Fibroblast of skin of abdomen (primary cell): ENCODE measurements around the gene ANP32B. TPM values are rescaled to one million over a fixed set of nuclear protein-coding genes. Genes with fewer than 3 reads are reported as not detected.
"Not testable (repeated sequence)": the region's sequence is repeated elsewhere in the genome, so short reads cannot be mapped to it uniquely, and the experiment has no call there.

ENCODE experiments used
- DNase-seq: peaks from one replicate; pipeline ENCODE4 v3.0.0-alpha.2; 2013
- polyA plus RNA-seq, 2 experiments: library from polyadenylated mRNA; unstranded; fragments of 120-200 nt; gene quantifications; one replicate each; pipeline ENCODE4 v1.2.1, GENCODE V29; 2013; ENCODE audit not compliant: insufficient read length in 2 of 2

The ANP32B gene
- polyA plus RNA-seq (2013, experiment 1 of 2; ENCODE audit: insufficient read length): 330 TPM
- polyA plus RNA-seq (2013, experiment 2 of 2; ENCODE audit: insufficient read length): 297 TPM

DNA sequence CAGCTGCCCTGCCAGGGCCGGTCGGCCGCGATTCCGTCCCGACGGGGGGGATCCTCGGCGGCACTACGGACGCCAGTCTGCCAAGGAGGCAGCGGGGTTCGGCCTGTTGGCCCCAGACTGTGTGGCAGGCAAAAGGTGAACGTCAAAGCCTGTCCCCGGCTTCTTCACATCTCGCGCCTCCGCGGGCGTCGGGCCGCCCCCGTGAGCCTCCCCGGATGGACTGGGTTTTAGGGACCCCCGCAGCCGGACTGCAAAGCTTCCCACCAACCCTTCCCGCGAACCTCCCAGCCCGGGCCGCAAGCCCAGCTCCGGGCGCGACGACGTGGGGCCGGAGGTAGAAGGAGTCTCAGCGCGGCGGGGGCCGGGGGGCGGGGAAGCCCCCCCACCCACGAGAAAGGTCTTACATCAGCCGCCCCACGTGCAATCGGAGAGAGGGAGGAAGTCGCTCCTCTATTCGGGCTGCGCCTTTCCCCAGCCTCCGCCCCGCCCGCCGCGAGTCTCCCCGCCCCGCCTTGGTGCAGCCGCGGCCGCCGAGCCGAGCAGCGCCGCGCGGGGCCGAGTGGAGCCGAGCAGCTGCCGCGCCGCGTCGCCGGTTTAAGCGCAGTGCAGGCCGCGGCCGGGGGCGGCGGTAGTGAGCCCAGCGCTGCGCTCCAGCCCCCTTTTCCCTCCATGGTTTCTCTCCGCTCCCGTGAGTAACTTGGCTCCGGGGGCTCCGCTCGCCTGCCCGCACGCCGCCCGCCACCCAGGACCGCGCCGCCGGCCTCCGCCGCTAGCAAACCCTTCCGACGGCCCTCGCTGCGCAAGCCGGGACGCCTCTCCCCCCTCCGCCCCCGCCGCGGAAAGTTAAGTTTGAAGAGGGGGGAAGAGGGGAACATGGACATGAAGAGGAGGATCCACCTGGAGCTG lies at the start of gene ANP32B:
Gene ANP32B (plus strand): TSS at position 659 of the 906 bp plus-strand sequence. CDS start 215 bp downstream, at position 874.
- peak; percentile 97 for DNase-seq

- no peak for DNase-seq
Measured at GRCh38 chr9:97934321-97935115, 48.6 kb upstream of the ANP32B start.

DNA sequence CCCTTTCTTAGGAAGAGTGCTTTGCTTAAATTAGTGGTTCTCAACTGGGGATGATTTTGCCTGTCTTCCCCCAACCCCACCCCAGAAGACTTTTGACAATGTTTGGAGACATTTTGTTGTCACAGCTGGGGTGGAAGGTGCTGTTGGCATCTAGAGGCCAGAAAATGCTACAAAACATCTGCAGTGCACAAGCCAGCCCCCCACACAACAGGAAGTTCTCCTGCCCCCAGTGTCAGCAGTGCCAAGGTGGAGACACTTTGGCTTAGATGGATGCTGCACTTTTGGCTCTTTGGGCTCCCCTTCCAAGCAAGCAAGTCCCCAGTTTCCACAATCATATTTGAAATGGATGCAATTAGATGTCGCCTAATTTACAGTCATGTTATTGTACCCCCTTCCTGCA lies 47.9 kb upstream of the ANP32B start:
- no peak for DNase-seq

- no peak for DNase-seq
Measured at GRCh38 chr9:97936998-97937397, 46.1 kb upstream of the ANP32B start.

- DNase-seq: no peak
Measured at GRCh38 chr9:97938081-97938644, 45.0 kb upstream of the ANP32B start, which contains the start of gene HEMGN. HEMGN (minus strand) TSS chr9:97938172; CDS start chr9:97938136, 36 bp downstream.

GRCh38 chr9:97940233-97940632 lies 42.9 kb upstream of the ANP32B start:
- DNase-seq: no peak

GRCh38 chr9:97940741-97941140 lies 42.4 kb upstream of the ANP32B start:
- DNase-seq: no peak

DNA sequence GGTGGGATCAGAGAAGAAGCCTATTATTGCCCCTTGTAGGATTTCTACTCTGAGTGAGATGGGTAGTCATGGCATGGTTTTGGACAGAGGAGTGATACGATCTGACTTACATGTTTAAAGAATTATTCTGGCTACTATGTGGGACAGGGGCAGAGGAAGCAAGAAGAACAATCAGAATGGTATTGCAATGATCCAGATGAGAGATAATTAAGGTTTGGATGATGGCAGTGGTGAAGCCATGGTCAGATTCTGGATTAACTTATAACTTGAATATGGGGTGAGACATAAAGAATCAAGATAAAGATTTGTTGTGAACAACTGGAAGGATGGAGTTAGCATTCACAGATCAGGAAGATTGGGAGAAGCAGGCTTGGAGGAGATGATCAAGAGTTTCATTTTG lies 41.8 kb upstream of the ANP32B start:
- no peak for DNase-seq

- DNase-seq: no peak
Measured at GRCh38 chr9:97943308-97943855, 39.8 kb upstream of the ANP32B start.

GRCh38 chr9:97944612-97945011 lies 38.5 kb upstream of the ANP32B start:
- no peak for DNase-seq

DNA sequence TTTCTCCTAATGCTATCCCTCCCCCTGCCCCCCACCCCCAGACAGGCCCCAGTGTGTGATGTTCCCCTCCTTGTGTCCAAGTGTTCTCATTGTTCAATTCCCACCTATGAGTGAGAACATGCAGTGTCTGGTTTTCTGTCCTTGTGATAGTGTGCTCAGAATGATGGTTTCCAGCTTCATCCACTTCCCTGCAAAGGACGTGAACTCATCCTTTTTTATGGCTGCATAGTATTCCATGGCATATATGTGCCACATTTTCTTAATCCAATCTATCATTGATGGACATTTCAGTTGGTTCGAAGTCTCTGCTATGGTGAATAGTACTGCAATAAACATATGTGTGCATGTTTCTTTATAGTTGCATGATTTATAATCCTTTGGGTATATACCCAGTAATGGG lies 37.7 kb upstream of the ANP32B start:
- not testable (repeated sequence) for DNase-seq

DNA sequence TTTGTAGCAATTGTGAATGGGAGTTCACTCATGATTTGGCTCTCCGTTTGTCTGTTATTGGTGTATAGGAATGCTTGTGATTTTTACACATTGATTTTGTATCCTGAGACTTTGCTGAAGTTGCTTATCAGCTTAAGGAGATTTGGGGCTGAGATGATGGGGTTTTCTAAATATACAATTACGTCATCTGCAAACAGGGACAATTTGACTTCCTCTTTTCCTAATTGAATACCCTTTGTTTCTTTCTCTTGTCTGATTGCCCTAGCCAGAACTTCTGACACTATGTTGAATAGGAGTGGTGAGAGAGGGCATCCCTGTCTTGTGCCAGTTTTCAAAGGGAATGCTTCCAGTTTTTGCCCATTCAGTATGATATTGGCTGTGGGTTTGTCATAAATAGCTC lies 36.0 kb upstream of the ANP32B start:
- not testable (repeated sequence) for DNase-seq

DNA sequence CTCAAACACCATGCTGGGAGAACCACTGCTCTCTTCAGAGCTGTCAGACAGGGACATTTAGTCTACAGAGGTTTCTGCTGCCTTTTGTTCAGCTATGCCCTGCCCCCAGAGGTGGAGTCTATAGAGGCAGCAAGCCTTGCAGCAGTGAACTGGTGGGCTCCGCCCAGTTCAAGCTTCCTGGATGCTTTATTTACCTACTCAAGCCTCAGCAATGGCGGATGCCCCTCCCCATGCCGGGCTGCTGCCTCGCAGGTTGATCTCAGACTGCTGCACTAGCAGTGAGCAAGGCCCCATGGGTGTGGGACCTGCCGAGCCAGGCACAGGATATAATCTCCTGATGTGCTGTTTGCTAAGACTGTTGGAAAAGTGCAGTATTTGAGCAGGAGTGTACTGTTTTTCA lies 32.3 kb upstream of the ANP32B start:
- DNase-seq: not testable (repeated sequence)

DNA sequence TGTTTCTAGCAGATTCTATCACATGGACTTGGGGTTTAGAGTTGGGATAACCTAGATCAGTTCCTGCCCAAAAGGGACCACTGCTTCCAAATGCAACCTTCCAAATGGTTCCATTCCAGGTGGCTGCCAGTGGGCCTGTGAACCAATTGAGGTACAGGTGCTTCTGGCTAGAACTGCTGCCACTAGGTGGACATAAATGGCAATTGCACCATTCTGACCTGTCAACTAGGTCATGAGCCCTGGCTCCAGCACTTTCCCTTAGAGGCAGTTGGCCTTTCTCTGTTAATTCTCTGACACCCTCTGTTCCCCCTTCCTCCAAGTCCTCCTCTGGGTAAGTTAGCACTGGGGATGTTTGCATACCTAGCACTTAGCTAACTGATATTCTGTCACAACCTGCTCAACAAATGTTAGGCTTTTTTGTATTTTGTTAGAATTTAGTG lies 28.6 kb upstream of the ANP32B start:
- DNase-seq: no peak

DNA sequence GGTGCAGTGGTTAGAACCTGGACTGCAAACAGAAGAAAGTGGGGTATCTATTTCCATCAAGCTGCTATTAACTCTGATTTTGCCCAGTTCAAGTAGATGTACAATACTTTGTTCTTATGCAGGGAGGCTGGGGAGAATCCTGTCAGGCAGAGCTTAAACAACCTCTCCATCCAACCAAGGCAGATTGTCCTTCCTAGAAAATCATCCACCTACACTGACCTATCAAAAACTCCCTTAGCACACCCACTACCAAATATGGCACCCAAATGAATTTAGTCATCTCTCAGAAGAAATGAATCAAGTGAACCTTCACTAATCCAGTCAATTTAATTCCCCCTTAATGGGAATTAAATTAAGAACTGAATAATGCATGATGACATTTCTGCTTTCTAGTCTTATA lies 26.8 kb upstream of the ANP32B start:
- DNase-seq: no peak

DNA sequence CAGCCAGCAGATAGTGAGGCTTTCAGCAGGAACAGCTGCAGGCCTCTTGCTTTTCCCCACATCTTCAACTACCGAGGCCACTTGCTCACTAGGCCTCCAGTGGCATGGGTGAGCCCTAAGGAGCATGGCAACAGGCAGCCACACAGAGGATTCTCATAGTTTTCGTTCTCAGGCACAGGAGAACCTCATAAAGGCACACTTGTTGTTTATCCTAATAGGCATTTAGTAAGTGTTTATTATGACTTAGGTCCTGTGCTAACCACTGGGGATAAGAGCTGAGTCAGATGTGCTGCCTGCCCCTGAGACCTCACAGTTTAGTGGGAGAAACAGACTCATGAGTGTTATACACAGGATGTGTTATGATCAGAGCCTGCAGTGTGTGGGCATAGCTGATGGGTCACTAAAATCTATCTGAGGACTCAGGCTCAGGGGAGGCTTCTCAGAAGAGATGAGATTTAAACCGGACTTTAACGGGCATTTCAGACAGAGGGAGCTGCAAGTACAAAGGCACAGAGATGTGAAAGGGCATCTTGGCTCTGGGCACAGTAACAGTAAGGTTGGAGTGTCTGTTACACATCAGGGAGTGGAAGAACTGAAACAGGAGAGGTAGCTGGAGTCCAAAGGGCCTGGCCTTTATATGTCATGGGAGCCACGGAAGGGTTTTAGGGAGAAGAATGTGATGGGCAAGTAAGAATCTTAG lies 24.2 kb upstream of the ANP32B start:
- DNase-seq: no peak

DNA sequence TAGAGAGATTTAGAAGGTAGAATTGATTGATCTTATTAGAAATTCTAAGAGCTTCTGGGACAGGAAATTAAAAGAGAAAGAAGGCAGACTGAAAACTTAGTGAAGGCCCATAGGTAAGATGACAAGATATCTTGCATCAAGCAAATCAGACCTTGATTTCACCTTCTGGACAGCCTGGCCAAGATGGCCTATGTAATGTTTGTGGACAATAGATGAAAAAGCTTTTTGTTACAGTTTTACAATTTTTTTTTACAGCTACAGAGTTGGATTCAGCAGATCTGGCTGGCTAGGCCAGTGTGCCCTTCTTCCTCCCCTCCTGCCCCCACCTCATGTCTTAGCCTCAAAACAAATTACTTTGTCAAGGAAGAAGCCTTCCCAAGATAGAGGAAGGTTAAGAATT lies 23.6 kb upstream of the ANP32B start:
- DNase-seq: no peak

DNA sequence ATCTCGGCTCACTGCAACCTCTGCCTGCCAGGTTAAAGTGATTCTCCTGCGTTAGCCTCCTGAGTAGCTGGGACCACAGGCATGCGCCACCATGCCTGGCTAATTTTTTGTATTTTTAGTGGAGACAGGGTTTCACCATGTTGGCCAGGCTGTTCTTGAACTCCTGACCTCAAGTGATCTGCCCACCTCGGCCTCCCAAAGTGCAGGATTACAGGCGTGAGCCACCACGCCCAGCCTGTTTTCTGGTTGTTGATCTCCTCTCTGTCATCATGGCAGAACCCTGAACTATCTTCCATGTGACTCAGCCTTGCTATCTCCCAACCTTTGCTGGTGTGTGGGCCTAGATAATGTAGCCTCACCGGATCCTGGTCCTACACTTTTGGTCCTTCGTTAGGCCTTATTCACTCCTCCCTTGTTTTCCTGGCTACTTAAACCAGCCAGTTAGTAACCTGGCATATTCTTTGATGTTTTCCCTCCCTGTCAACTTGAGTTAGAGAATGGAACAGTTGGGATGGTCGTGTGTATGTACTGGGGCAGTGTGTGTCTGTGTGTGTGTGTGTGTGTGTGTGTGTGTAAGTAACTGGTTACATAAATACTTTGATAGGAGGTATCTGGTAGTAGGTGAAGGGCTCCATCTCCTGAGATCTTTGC lies 22.3 kb upstream of the ANP32B start:
- not testable (repeated sequence) for DNase-seq

DNA sequence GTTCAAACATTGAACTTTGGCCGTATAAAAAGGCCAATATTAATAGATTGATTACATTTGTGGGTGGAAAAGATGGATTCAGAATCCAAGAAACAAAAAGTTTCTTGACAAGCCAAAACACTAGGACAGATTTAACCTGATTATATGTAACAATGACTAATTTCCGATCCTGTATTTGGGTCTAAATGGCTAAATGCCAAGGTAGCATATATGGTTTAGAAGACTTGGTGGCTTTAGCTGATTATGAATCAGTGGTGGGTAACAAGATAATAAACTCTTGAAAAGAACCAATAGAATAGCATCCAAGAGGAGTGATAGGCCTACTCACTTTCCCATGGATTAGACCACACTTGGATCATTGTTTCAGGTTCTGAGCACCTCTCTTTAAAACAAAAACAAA lies 21.8 kb upstream of the ANP32B start:
- DNase-seq: no peak

GRCh38 chr9:97962136-97962535 lies 21.0 kb upstream of the ANP32B start:
- no peak for DNase-seq

GRCh38 chr9:97962575-97962974 lies 20.6 kb upstream of the ANP32B start:
- no peak for DNase-seq
